DND-41 (cell line): ENCODE results near the gene KCNAB1.

Experiments
- CTCF ChIP-seq: IDR thresholded peaks from 2 replicates; pipeline ENCODE4 v1.5.1; 2012; ENCODE audit warnings: borderline replicate concordance, low read length, moderate library complexity, mild to moderate bottlenecking; ENCODE audit not compliant: poor library complexity, severe bottlenecking; ENCODE audit errors: extremely low read depth
- EZH2 ChIP-seq: IDR thresholded peaks from 3 replicates; pipeline ENCODE4 v1.6.1; 2012; ENCODE audit warnings: borderline replicate concordance, low read depth, mild to moderate bottlenecking, moderate library complexity, low read length, inconsistent platforms; ENCODE audit not compliant: severe bottlenecking

DNA sequence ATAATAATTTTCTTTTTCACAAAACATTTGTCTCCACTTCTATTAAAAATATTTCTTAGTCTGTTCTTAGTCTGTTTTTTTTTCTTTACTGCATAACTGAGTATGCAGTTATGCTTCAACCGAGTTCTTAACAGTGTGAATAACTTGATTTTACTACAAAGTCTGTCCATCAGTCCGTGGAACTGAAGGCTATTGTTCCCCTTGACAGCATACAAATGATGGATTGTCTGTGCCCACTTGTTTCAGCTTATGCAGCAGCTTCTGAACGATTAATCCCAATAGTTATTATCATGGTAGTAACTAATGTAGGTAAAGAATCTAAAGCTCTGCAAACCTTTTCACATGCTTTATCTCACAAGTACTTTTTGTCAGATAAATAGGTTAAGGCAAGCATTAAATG is 283.8 kb downstream of the KCNAB1 start:
- no peak for TF ChIP-seq CTCF
- TF ChIP-seq EZH2 = no peak
